Measurements from ENCODE around the gene DMPK. TPM values are rescaled to one million over a fixed set of nuclear protein-coding genes. Genes with fewer than 3 reads are reported as not detected.

DMPK gene
- total and polyA plus RNA-seq, 9 of the 15 experiments (the other 6 are each of a cell fraction or from before 2014, with no cell fraction given) = 0.24 to 31.3 (median 7.3) TPM

- peak; percentile 84 for TF ChIP-seq PRDM10 (IDR thresholded peaks at IDR 0.05; ENCODE audit: partially characterized antibody)
- TF ChIP-seq TAF15 (IDR thresholded peaks at IDR 0.05; ENCODE audit: low read depth, low read length) = no peak
- no peak for TF ChIP-seq PTTG1 (tag; IDR thresholded peaks at IDR 0.05; ENCODE audit: low read depth)
- TF ChIP-seq TOE1 (IDR thresholded peaks at IDR 0.05; ENCODE audit: borderline replicate concordance) = no peak
- no peak for TF ChIP-seq TOE1 (CRISPR knock-in tag; IDR thresholded peaks at IDR 0.05; ENCODE audit: borderline replicate concordance, low read depth)
- TF ChIP-seq RBM25 (IDR thresholded peaks at IDR 0.05; ENCODE audit: low read depth, low read length, severe bottlenecking) = peak; percentile 93
- no peak for TF ChIP-seq OTX1 (CRISPR knock-in tag; IDR thresholded peaks at IDR 0.05)
- TF ChIP-seq ETV6 (IDR thresholded peaks at IDR 0.05; ENCODE audit: borderline replicate concordance in 1 of 2, low read depth in 2 of 2, low read length in 1 of 2) = no peak
- TF ChIP-seq ETV6 (CRISPR knock-in tag; IDR thresholded peaks at IDR 0.05; ENCODE audit: borderline replicate concordance) = no peak
- TF ChIP-seq SIN3B (IDR thresholded peaks at IDR 0.05; ENCODE audit: low read depth) = no peak
- TF ChIP-seq KDM1A (IDR thresholded peaks at IDR 0.05) = peak; percentile 68 to 81
Observed at GRCh38 chr19:45729800-45730290, 52.4 kb downstream of the DMPK start (continued).

Data from K562 (cell line).